WTC11 (cell line): ENCODE results near the gene XPO6. TPM values are rescaled to one million over a fixed set of nuclear protein-coding genes. Genes with fewer than 3 reads are reported as not detected.
A peak's percentile ranks its signal among the peaks of the same experiment; 100 is the strongest.

ENCODE experiments used
- ATAC-seq: fragments of 200-7000 bp; cut with Tn5 transposase; 2 replicates; pipeline ENCODE4 v1.10.0; 2021; ENCODE audit warnings: mild to moderate bottlenecking, moderate library complexity
- CTCF ChIA-PET: fragments of 300-600 bp; sonication (Branson Sonifier 250); formaldehyde crosslinking; loops from one replicate; lab custom pipeline; 2021; ENCODE audit warnings: antibody characterized with exemption; lab: Charles Lee
- POLR2A ChIA-PET: fragments of 350-600 bp; sonication (Branson Sonifier 250); formaldehyde crosslinking; loops from one replicate; lab custom pipeline; 2021; ENCODE audit warnings: antibody characterized with exemption; lab: Charles Lee
- DNase-seq: peaks from one replicate; pipeline ENCODE4 v3.0.0; 2021; ENCODE audit warnings: low spot score
- H3K27ac Mint-ChIP-seq: 2 replicates; pipeline ENCODE4 v1.8.0; 2021; ENCODE audit warnings: mixed read lengths
- H3K27me3 Mint-ChIP-seq: 2 replicates; pipeline ENCODE4 v1.8.0; 2021; ENCODE audit warnings: low read depth, mild to moderate bottlenecking, moderate library complexity, mixed read lengths
- H3K36me3 Mint-ChIP-seq: 2 replicates; pipeline ENCODE4 v1.8.0; 2021; ENCODE audit warnings: mixed read lengths
- H3K4me1 Mint-ChIP-seq: 2 replicates; pipeline ENCODE4 v1.8.0; 2022; ENCODE audit warnings: mixed read lengths
- H3K4me3 Mint-ChIP-seq: 2 replicates; pipeline ENCODE4 v1.8.0; 2021; ENCODE audit warnings: mild to moderate bottlenecking, moderate library complexity, mixed read lengths
- H3K9me3 Mint-ChIP-seq: 2 replicates; pipeline ENCODE4 v1.8.0; 2021; ENCODE audit warnings: mixed read lengths
- AR ChIP-seq: fragments of 250-450 bp; sonication (Bioruptor Pico); IDR thresholded peaks from 2 replicates; pipeline ENCODE4 v1.9.0; 2021; ENCODE audit warnings: mild to moderate bottlenecking
- FOXP4 ChIP-seq: sonication (generic); formaldehyde crosslinking; IDR thresholded peaks from 2 replicates; pipeline ENCODE4 v1.8.0; 2022; ENCODE audit warnings: mild to moderate bottlenecking, missing genetic modification reagents
- GRHL2 ChIP-seq: fragments of 250-450 bp; sonication (Bioruptor Pico); IDR thresholded peaks from 2 replicates; pipeline ENCODE4 v1.8.0; 2022; ENCODE audit warnings: mild to moderate bottlenecking, moderate library complexity; ENCODE audit not compliant: insufficient replicate concordance, severe bottlenecking
- MAX ChIP-seq: sonication (generic); formaldehyde crosslinking; IDR thresholded peaks from 2 replicates; pipeline ENCODE4 v1.8.0; 2022; ENCODE audit warnings: mild to moderate bottlenecking, missing genetic modification reagents
- MLX ChIP-seq: sonication (generic); formaldehyde crosslinking; IDR thresholded peaks from 2 replicates; pipeline ENCODE4 v1.8.1; 2023; ENCODE audit warnings: mild to moderate bottlenecking, missing genetic modification reagents, moderate library complexity
- MXD4 ChIP-seq: fragments of 250-450 bp; sonication (Bioruptor Pico); IDR thresholded peaks from 2 replicates; pipeline ENCODE4 v1.8.0; 2021; ENCODE audit warnings: mild to moderate bottlenecking, moderate library complexity, borderline replicate concordance
- NFYB ChIP-seq: sonication (generic); formaldehyde crosslinking; conservative IDR thresholded peaks from 2 replicates; pipeline ENCODE4 v1.8.0; 2022; ENCODE audit warnings: low read depth, missing genetic modification reagents
- NR2C2 ChIP-seq: sonication (generic); formaldehyde crosslinking; IDR thresholded peaks from 2 replicates; pipeline ENCODE4 v1.8.0; 2022; ENCODE audit warnings: mild to moderate bottlenecking, missing genetic modification reagents
- TP53 ChIP-seq: sonication (generic); formaldehyde crosslinking; IDR thresholded peaks from 2 replicates; pipeline ENCODE4 v1.8.1; 2023; ENCODE audit warnings: mild to moderate bottlenecking, missing genetic modification reagents
- ZBTB21 ChIP-seq: sonication (generic); formaldehyde crosslinking; IDR thresholded peaks from 2 replicates; pipeline ENCODE4 v1.8.1; 2023; ENCODE audit warnings: mild to moderate bottlenecking, missing genetic modification reagents, borderline replicate concordance
- ZMAT4 ChIP-seq: fragments of 250-450 bp; sonication (Bioruptor Pico); IDR thresholded peaks from 2 replicates; pipeline ENCODE4 v1.9.0; 2021; ENCODE audit warnings: mild to moderate bottlenecking
- ZNF263 ChIP-seq: sonication (generic); formaldehyde crosslinking; IDR thresholded peaks from 2 replicates; pipeline ENCODE4 v1.8.1; 2022; ENCODE audit warnings: low read depth, mild to moderate bottlenecking, moderate library complexity, missing genetic modification reagents
- ZNF416 ChIP-seq: fragments of 250-450 bp; sonication (Bioruptor Pico); IDR thresholded peaks from 2 replicates; pipeline ENCODE4 v1.9.0; 2021; ENCODE audit warnings: mild to moderate bottlenecking, inconsistent platforms
- ZNF423 ChIP-seq: fragments of 250-450 bp; sonication (Bioruptor Pico); IDR thresholded peaks from 2 replicates; pipeline ENCODE4 v2.1.2; 2022; ENCODE audit warnings: mild to moderate bottlenecking, moderate library complexity
- ZNF671 ChIP-seq: fragments of 250-450 bp; sonication (Bioruptor Pico); IDR thresholded peaks from 2 replicates; pipeline ENCODE4 v1.8.0; 2021; ENCODE audit warnings: mild to moderate bottlenecking
- total RNA-seq: library from RNA; stranded (reverse); gene quantifications from 3 replicates; pipeline ENCODE4 v1.2.3, GENCODE V29; 2021
- TF ChIP-seq, protein P1 (sequence below): sonication (generic); formaldehyde crosslinking; IDR thresholded peaks from 2 replicates; pipeline ENCODE4 v1.8.1; 2023; ENCODE audit warnings: mild to moderate bottlenecking, missing genetic modification reagents
- TF ChIP-seq, protein P2 (sequence below): sonication (generic); formaldehyde crosslinking; IDR thresholded peaks from 2 replicates; pipeline ENCODE4 v1.8.1; 2022; ENCODE audit warnings: mild to moderate bottlenecking, missing genetic modification reagents, moderate library complexity, borderline replicate concordance
- TF ChIP-seq, protein P3 (sequence below): sonication (generic); formaldehyde crosslinking; IDR thresholded peaks from 2 replicates; pipeline ENCODE4 v1.8.0; 2022; ENCODE audit warnings: mild to moderate bottlenecking, missing genetic modification reagents
- TF ChIP-seq, protein P4 (sequence below): sonication (generic); formaldehyde crosslinking; IDR thresholded peaks from 2 replicates; pipeline ENCODE4 v1.8.0; 2022; ENCODE audit warnings: mild to moderate bottlenecking, missing genetic modification reagents
- TF ChIP-seq, protein P5 (sequence below): sonication (generic); formaldehyde crosslinking; IDR thresholded peaks from 2 replicates; pipeline ENCODE4 v1.8.0; 2022; ENCODE audit warnings: missing genetic modification reagents

XPO6 gene
- total RNA-seq, 1 experiment from 2014 or later = 160 TPM

GRCh38 chr16:28210979-28211588 is 681 bp downstream of the XPO6 start (continued):
- TF ChIP-seq FOXP4 (CRISPR knock-in tag) (peak; percentile 53; the same call in 1 of the 2 replicates), ZNF416 (no peak), NR2C2 (CRISPR knock-in tag) (no peak), AR (CRISPR knock-in tag) (no peak), MAX (CRISPR knock-in tag) (peak; percentile 44; the same call in 1 of the 2 replicates), MXD4 (CRISPR knock-in tag) (no peak), ZNF263 (no peak), ZNF423 (CRISPR knock-in tag) (no peak)
- TF ChIP-seq, protein P1, sequence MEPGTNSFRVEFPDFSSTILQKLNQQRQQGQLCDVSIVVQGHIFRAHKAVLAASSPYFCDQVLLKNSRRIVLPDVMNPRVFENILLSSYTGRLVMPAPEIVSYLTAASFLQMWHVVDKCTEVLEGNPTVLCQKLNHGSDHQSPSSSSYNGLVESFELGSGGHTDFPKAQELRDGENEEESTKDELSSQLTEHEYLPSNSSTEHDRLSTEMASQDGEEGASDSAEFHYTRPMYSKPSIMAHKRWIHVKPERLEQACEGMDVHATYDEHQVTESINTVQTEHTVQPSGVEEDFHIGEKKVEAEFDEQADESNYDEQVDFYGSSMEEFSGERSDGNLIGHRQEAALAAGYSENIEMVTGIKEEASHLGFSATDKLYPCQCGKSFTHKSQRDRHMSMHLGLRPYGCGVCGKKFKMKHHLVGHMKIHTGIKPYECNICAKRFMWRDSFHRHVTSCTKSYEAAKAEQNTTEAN (CRISPR knock-in tag) = no peak
- TF ChIP-seq, protein P2, sequence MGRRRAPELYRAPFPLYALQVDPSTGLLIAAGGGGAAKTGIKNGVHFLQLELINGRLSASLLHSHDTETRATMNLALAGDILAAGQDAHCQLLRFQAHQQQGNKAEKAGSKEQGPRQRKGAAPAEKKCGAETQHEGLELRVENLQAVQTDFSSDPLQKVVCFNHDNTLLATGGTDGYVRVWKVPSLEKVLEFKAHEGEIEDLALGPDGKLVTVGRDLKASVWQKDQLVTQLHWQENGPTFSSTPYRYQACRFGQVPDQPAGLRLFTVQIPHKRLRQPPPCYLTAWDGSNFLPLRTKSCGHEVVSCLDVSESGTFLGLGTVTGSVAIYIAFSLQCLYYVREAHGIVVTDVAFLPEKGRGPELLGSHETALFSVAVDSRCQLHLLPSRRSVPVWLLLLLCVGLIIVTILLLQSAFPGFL (CRISPR knock-in tag) = no peak
- TF ChIP-seq, protein P3, sequence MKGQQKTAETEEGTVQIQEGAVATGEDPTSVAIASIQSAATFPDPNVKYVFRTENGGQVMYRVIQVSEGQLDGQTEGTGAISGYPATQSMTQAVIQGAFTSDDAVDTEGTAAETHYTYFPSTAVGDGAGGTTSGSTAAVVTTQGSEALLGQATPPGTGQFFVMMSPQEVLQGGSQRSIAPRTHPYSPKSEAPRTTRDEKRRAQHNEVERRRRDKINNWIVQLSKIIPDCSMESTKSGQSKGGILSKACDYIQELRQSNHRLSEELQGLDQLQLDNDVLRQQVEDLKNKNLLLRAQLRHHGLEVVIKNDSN (CRISPR knock-in tag) = no peak

GRCh38 chr16:28210264-28210663 is 1.5 kb downstream of the XPO6 start:
- Mint-ChIP-seq H3K9me3 (no peaks in the 10 kb centered on the region), H3K27me3 (no peaks in the 10 kb centered on the region), H3K4me3 (peak overlapping the region; percentile 82), H3K36me3 (peaks cover 21% of the 10 kb centered on the region), H3K27ac (peak overlapping the region; percentile 44; the same call in 1 of the 2 replicates), H3K4me1 (peaks cover 20% of the 10 kb centered on the region)
- ChIA-PET POLR2A (interaction anchor here (0.6 to 0.9 kb wide), 3 partner anchors 8 to 664 kb away, joined by 3 to 4 read pairs (median 3); no protein-coding TSS in a partner anchor), CTCF (interaction anchor here (0.5 to 2.4 kb wide), 4 partner anchors 8 to 119 kb away, joined by 3 to 12 read pairs (median 4); no protein-coding TSS in a partner anchor)
- ATAC-seq (no peak), DNase-seq (no peak)
- TF ChIP-seq, protein P4, sequence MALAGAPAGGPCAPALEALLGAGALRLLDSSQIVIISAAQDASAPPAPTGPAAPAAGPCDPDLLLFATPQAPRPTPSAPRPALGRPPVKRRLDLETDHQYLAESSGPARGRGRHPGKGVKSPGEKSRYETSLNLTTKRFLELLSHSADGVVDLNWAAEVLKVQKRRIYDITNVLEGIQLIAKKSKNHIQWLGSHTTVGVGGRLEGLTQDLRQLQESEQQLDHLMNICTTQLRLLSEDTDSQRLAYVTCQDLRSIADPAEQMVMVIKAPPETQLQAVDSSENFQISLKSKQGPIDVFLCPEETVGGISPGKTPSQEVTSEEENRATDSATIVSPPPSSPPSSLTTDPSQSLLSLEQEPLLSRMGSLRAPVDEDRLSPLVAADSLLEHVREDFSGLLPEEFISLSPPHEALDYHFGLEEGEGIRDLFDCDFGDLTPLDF (CRISPR knock-in tag) = no peak
- no peak for TF ChIP-seq ZNF671 (CRISPR knock-in tag)
- TF ChIP-seq, protein P5, sequence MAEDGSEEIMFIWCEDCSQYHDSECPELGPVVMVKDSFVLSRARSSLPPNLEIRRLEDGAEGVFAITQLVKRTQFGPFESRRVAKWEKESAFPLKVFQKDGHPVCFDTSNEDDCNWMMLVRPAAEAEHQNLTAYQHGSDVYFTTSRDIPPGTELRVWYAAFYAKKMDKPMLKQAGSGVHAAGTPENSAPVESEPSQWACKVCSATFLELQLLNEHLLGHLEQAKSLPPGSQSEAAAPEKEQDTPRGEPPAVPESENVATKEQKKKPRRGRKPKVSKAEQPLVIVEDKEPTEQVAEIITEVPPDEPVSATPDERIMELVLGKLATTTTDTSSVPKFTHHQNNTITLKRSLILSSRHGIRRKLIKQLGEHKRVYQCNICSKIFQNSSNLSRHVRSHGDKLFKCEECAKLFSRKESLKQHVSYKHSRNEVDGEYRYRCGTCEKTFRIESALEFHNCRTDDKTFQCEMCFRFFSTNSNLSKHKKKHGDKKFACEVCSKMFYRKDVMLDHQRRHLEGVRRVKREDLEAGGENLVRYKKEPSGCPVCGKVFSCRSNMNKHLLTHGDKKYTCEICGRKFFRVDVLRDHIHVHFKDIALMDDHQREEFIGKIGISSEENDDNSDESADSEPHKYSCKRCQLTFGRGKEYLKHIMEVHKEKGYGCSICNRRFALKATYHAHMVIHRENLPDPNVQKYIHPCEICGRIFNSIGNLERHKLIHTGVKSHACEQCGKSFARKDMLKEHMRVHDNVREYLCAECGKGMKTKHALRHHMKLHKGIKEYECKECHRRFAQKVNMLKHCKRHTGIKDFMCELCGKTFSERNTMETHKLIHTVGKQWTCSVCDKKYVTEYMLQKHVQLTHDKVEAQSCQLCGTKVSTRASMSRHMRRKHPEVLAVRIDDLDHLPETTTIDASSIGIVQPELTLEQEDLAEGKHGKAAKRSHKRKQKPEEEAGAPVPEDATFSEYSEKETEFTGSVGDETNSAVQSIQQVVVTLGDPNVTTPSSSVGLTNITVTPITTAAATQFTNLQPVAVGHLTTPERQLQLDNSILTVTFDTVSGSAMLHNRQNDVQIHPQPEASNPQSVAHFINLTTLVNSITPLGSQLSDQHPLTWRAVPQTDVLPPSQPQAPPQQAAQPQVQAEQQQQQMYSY (CRISPR knock-in tag) = no peak
- no peak for TF ChIP-seq GRHL2
- no peak for TF ChIP-seq ZNF423 (CRISPR knock-in tag)
- no peak for TF ChIP-seq ZMAT4 (CRISPR knock-in tag)
- TF ChIP-seq ZBTB21 (CRISPR knock-in tag) = no peak
- TF ChIP-seq MLX (CRISPR knock-in tag) = no peak
- no peak for TF ChIP-seq TP53 (CRISPR knock-in tag)
- TF ChIP-seq NFYB = no peak
